RWPE2 (cell line): ENCODE data around the gene HMGB4.

Experiments
- ATAC-seq: fragments of 200-7000 bp; cut with Tn5 transposase; 3 replicates; pipeline ENCODE4 v1.9.1; 2021; ENCODE audit warnings: low read depth
- DNase-seq: peaks from one replicate; pipeline ENCODE4 v3.0.0-alpha.2; 2020; ENCODE audit warnings: low spot score
- H3K27ac ChIP-seq: fragments of 450-650 bp; 2 replicates; pipeline ENCODE4 v1.5.1; 2017; ENCODE audit warnings: mild to moderate bottlenecking; ENCODE audit not compliant: poor library complexity, severe bottlenecking
- H3K27me3 ChIP-seq: fragments of 250-450 bp; sonication (Bioruptor Pico); 2 replicates; pipeline ENCODE4 v1.5.1; 2021; ENCODE audit warnings: mild to moderate bottlenecking, moderate library complexity; ENCODE audit not compliant: insufficient read depth, poor library complexity, severe bottlenecking
- H3K36me3 ChIP-seq: fragments of 250-450 bp; sonication (Bioruptor Pico); 2 replicates; pipeline ENCODE4 v1.5.1; 2020; ENCODE audit warnings: low read depth, mild to moderate bottlenecking, moderate library complexity
- H3K4me1 ChIP-seq: fragments of 250-450 bp; sonication (Bioruptor Pico); 2 replicates; pipeline ENCODE4 v1.5.1; 2021; ENCODE audit warnings: mild to moderate bottlenecking, moderate library complexity; ENCODE audit not compliant: insufficient read depth, poor library complexity, severe bottlenecking
- H3K4me3 ChIP-seq: fragments of 250-450 bp; sonication (Bioruptor Pico); 2 replicates; pipeline ENCODE4 v1.5.1; 2021; ENCODE audit warnings: mild to moderate bottlenecking, moderate library complexity; ENCODE audit not compliant: severe bottlenecking
- H3K9me3 ChIP-seq: fragments of 250-450 bp; sonication (Bioruptor Pico); 2 replicates; pipeline ENCODE4 v1.5.1; 2021; ENCODE audit warnings: mild to moderate bottlenecking, moderate library complexity; ENCODE audit not compliant: severe bottlenecking
- CTCF ChIP-seq: fragments of 450-650 bp; IDR thresholded peaks from one replicate; pipeline ENCODE4 v1.5.1; 2017; ENCODE audit warnings: mild to moderate bottlenecking, moderate library complexity; ENCODE audit not compliant: poor library complexity, severe bottlenecking

The HMGB4 gene

DNA sequence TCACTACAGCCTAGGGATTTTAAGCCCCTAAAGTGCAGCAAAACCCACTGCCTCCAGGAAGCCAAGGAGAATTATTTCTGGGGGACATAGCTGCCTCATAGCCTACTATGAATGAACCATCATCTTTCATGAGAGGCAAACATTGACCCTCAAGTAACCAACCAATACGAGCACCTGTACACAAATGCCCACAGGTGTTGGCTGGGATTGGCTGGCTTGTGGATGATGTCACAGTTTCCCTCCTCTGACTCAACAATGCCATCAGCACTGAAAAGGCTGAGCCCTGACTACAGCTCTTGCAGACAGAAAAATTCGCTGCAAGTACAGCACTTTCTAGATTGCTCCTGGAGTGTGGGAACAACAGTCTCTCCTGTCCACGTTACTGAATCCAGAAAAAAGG, at the start of gene HMGB4:
Gene HMGB4 (plus strand): TSS at position 301 of the 400 bp plus-strand sequence. CDS start 113 bp downstream, outside the sequence.
- Histone ChIP-seq H3K27ac (no peak within 1 kb of the TSS), H3K27me3 (peaks cover 3% of the 10 kb centered on the region), H3K4me3 (no peak within 1 kb of the TSS), H3K36me3 (no peaks in the 10 kb centered on the region), H3K4me1 (no peaks in the 10 kb centered on the region), H3K9me3 (no peaks in the 10 kb centered on the region)
- TF ChIP-seq CTCF, result no peak
- ATAC-seq, result no peak
- DNase-seq, result no peak

- DNase-seq, result no peak
- Histone ChIP-seq H3K27me3 (peaks cover 4% of the 10 kb centered on the region), H3K36me3 (no peaks in the 10 kb centered on the region), H3K9me3 (no peaks in the 10 kb centered on the region), H3K27ac (no peak overlapping the region), H3K4me3 (no peak overlapping the region), H3K4me1 (peaks cover 3% of the 10 kb centered on the region)
- TF ChIP-seq CTCF, result no peak
- peak; percentile 45; the same call in 1 of the 3 replicates for ATAC-seq
Measured at GRCh38 chr1:33814166-33814565, 49.7 kb upstream of the HMGB4 start.

DNA sequence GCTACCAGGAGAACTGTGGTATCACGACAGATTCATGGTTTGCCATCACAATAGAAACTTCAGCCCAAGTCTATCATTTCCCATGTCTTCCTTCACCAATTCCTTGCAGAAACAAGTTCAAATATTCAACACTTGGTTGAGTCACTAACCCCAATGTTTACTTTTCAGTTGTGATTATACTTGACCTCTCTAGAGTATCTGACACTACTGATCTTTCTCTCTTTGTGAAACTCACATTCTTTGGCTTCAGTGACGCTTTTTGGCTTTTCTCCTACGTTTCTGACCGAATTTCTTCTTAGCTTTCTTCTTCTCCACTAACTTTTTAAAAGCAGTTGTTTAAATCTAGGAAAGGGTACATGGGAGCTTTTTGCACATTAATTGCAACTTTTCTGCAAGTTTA, 48.8 kb upstream of the HMGB4 start:
- TF ChIP-seq CTCF, result no peak

GRCh38 chr1:33818071-33818470, 45.8 kb upstream of the HMGB4 start:
- Histone ChIP-seq H3K27ac (no peak overlapping the region), H3K9me3 (no peaks in the 10 kb centered on the region), H3K4me3 (no peak overlapping the region), H3K27me3 (peaks cover 4% of the 10 kb centered on the region), H3K4me1 (peaks cover 3% of the 10 kb centered on the region), H3K36me3 (no peaks in the 10 kb centered on the region)
- no peak for TF ChIP-seq CTCF
- no peak for ATAC-seq
- DNase-seq, result no peak

More for the DNA sequence above, 48.8 kb upstream of the HMGB4 start:
- Histone ChIP-seq H3K36me3 (no peaks in the 10 kb centered on the region), H3K9me3 (no peaks in the 10 kb centered on the region), H3K27me3 (peaks cover 4% of the 10 kb centered on the region), H3K4me1 (peaks cover 3% of the 10 kb centered on the region), H3K4me3 (no peak overlapping the region), H3K27ac (no peak overlapping the region)
- no peak for DNase-seq
- peak; percentile 62 for ATAC-seq

DNA sequence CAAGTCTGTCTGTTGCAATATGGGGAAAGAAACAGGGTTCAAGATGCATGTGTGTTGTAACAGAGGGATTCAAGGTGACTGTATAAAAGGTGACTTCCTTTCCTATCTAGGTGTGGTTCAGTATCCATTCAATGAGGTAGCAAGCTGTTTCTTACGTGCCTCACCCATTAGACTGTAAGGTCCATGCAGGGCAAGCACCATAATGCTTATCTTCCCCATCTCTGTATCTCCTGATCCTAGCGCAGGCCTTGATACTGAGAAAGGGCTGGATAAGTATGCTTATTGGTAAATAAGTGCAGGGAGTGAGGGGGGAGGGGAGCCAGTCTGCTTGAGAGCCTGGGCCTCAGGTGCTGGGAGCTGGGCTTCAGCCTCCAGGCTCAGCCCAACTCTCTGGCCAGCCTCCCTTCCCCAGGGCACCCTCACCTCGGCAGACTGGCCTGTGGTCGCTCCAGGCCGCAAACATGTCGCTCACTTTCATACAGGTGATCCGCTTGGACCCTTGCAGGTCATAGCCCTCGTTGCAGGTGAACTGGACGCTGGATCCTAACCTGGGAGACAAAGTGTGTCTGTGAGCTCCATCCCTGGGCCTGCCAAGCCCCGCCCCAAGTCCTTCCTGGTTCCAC, 44.5 kb upstream of the HMGB4 start:
- peaks cover 3% of the 10 kb centered on the region for H3K4me1 ChIP-seq
- H3K4me3 ChIP-seq, result no peak overlapping the region
- no peak for TF ChIP-seq CTCF
- no peaks in the 10 kb centered on the region for H3K36me3 ChIP-seq
- no peak for ATAC-seq
- H3K9me3 ChIP-seq, result no peaks in the 10 kb centered on the region
- DNase-seq, result no peak
- peaks cover 4% of the 10 kb centered on the region for H3K27me3 ChIP-seq
- H3K27ac ChIP-seq, result no peak overlapping the region
